Adrenal gland (tissue), 12 donors: ENCODE results near the gene WIF1. TPM values are rescaled to one million over a fixed set of nuclear protein-coding genes. Genes with fewer than 3 reads are reported as not detected.

Source experiments
- DNase-seq, 7 donors: peaks; one replicate each; pipeline ENCODE4 v3.0.0-alpha.2; 2019 to 2020
- H3K27ac ChIP-seq, 5 donors: fragments of 200-600 bp; sonication (generic) in 4 of 5; 1 replicate in 3 of 5; 2 replicates in 2 of 5; pipeline versions ENCODE4 v1.5.1 to v1.8.0; 2016 to 2020; ENCODE audit warnings: mild to moderate bottlenecking in 1 of 5
- H3K27me3 ChIP-seq: fragments of 200-600 bp; 2 replicates; pipeline ENCODE4 v1.8.0; 2021
- H3K36me3 ChIP-seq, 2 donors: fragments of 200-600 bp; replicated peaks in 1 of 2; 1 replicate in 1 of 2; 2 replicates in 1 of 2; pipeline versions ENCODE4 v1.5.1 to v1.8.0; 2018 to 2022
- H3K4me1 ChIP-seq, 2 donors: fragments of 200-600 bp; replicated peaks in 1 of 2; 1 replicate in 1 of 2; 2 replicates in 1 of 2; pipeline versions ENCODE4 v1.5.1 to v1.8.0; 2018 to 2021
- H3K4me3 ChIP-seq, 4 donors: fragments of 200-600 bp; sonication (generic) in 3 of 4; one replicate each; pipeline ENCODE4 v1.5.1; 2016 to 2018
- H3K9me3 ChIP-seq, 3 donors: fragments of 200-600 bp; sonication (generic) in 1 of 3; replicated peaks in 1 of 3; 1 replicate in 2 of 3; 2 replicates in 1 of 3; pipeline versions ENCODE4 v1.5.1 to v1.8.0; 2016 to 2021
- CTCF ChIP-seq, 6 experiments: fragments of 450-650 bp in 4 of 6; fragments of 200-600 bp in 2 of 6; sonication (generic) in 1 of 6; IDR thresholded peaks; 1 replicate in 5 of 6; 2 replicates in 1 of 6; pipeline versions ENCODE4 v1.5.1 to v1.8.0; 2016 to 2021; ENCODE audit warnings: antibody characterized with exemption in 6 of 6, mild to moderate bottlenecking in 2 of 6, moderate library complexity in 1 of 6
- POLR2A ChIP-seq, 2 donors: fragments of 450-650 bp; IDR thresholded peaks; one replicate each; pipeline ENCODE4 v1.6.1; 2017; ENCODE audit warnings: antibody characterized with exemption in 2 of 2, mild to moderate bottlenecking in 2 of 2, moderate library complexity in 1 of 2
- WGBS, 4 donors: extraction: QIAGEN DNeasy Blood & Tissue Kit in 2 of 4; methylation state at CpG; one replicate each; pipeline versions ENCODE4 v1.1.5 to v1.1.7; 2013 to 2017; 5-methylcytosine and 5-hydroxymethylcytosine counted together
- intact Hi-C, 2 donors: fragments of 100-400 bp; cut with DNase I; formaldehyde crosslinking; loops; one replicate each; pipeline versions ENCODE4 v1.14.1 to v1.15.0; 2022 to 2023
- polyA plus RNA-seq, 3 donors: library from polyadenylated mRNA; stranded (reverse); fragments of 200-250 nt in 2 of 3; fragments of 350-450 nt in 1 of 3; fragmentation: Illumina TruSeq in 1 of 3; extraction: RNeasy Lipid Tissue Mini Kit (QIAGEN cat#74804) in 1 of 3; gene quantifications; one replicate each; pipeline ENCODE4 v1.2.3, GENCODE V29; 2013 to 2014
- total RNA-seq, 9 donors: library from RNA; depleted of rRNA in 4 of 9; stranded (reverse); fragments of >200 nt in 4 of 9; fragments of 120-200 nt in 1 of 9; fragmentation: NEBNext Ultra II Directional in 1 of 9; extraction: Animal tissue kit (Norgen Biotek cat#: 25700) in 1 of 9; gene quantifications; one replicate each; pipeline versions ENCODE4 v1.1.0 to v1.2.4, GENCODE V29; 2013 to 2023
- donor health status: healthy with polysubstance abuse.
- donor health status: Bipolar disorder and iron deficiency.
- donor health status: DM: yes; HTN: yes; CAD: no.
- donor health status: DM: no; HTN: no; CAD: no.
- donor health status: DM: no; HTN: no; CAD: no.
- donor health status: DM: yes; HTN: yes; CAD: no.

Gene WIF1
- total and polyA plus RNA-seq, 12 donors: 0.12 to 3.8 (median 0.51) TPM; not detected in 3

- Histone ChIP-seq H3K9me3 (no peaks in the 10 kb centered on the region), H3K4me1 (no peaks in the 10 kb centered on the region), H3K27ac (no peak overlapping the region), H3K27me3 (no peaks in the 10 kb centered on the region), H3K36me3 (no peaks in the 10 kb centered on the region), H3K4me3 (no peak overlapping the region)
- TF ChIP-seq POLR2A (IDR thresholded peaks at IDR 0.05) (no peak), CTCF (IDR thresholded peaks at IDR 0.05) (no peak)
- 68 to 88% (median 80%) methylated on average over 2 of the region's 2 CpGs for WGBS, 4 donors
- DNase-seq: no peak
- intact Hi-C loops: no loop called here
These were observed 26.4 kb downstream of the WIF1 start for GRCh38 chr12:65094722-65095121.

DNA sequence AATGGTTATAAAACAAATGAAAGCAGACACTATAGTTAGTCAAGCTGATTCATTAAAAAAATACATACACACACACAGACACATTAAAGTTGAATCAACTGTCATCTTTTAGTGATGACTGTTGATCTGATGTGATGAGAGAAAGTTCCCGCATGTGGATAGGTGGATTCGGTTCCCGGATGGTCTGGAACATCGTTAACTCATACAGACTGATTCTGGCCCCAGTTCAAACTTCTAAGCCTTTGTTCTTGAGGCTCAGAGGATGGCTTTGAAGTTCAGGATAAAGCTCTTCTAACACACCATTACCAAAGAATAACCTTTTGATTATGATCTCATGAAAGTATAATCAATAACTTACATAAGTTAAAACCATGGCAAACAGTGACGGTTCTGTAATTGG lies 27.5 kb downstream of the WIF1 start:
- Histone ChIP-seq H3K4me3 (no peak overlapping the region), H3K27ac (no peak overlapping the region), H3K36me3 (no peaks in the 10 kb centered on the region), H3K4me1 (no peaks in the 10 kb centered on the region), H3K27me3 (no peaks in the 10 kb centered on the region), H3K9me3 (no peaks in the 10 kb centered on the region)
- intact Hi-C loops: no loop called here
- WGBS, 4 donors: 34 to 47% (median 36%) methylated on average over 5 of the region's 5 CpGs
- no peak for DNase-seq
- TF ChIP-seq CTCF (IDR thresholded peaks at IDR 0.05) (no peak), POLR2A (IDR thresholded peaks at IDR 0.05) (no peak)

DNA sequence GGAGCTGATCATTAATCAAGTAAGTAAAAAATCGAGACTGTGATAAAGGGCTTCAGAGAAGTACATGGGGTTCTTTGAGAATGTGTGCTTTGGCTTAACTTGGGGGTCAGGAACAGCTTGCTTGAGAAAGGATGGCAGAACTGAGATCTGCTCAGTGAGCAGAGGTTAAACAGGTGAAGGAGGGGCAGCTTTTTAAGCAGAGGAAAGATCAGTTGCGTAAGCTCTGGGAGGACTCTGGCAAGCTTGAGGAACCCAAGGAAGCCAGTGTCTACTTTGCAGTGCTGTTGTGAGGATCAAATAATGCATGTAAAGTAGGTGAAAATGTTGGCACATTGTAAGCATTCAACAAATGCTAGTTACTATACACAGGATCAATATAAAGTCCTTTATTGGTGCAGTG lies 30.6 kb downstream of the WIF1 start:
- no peak overlapping the region for H3K27ac ChIP-seq
- intact Hi-C loops: no loop called here

DNA sequence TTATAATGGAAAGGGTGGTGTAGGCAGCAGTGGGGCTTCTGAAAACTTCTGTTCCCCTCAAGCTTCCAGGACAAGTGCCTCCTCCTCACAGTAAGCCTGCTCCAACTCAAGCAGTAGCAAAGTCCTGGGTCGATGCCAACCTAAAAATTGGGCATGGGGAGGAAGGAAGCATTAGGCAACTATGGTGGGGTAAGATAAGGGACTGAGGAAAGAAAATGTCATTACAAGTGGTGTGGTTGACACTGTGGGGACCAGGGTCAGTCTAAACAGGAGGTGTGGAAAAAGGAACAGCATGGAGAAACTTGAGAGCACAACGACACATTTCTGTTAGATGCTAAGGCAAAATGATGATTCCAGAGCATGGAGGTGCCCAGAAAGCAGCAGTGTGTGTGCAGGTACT lies 34.9 kb downstream of the WIF1 start:
- intact Hi-C loops: no loop called here
- Histone ChIP-seq H3K4me1 (no peaks in the 10 kb centered on the region), H3K27ac (no peak overlapping the region), H3K9me3 (no peaks in the 10 kb centered on the region), H3K36me3 (no peaks in the 10 kb centered on the region), H3K4me3 (no peak overlapping the region), H3K27me3 (no peaks in the 10 kb centered on the region)
- DNase-seq: no peak
- 59 to 75% (median 64%) methylated on average over 2 of the region's 2 CpGs for WGBS, 4 donors
- TF ChIP-seq POLR2A (IDR thresholded peaks at IDR 0.05): no peak
- TF ChIP-seq CTCF (IDR thresholded peaks at IDR 0.05): no peak

More for the DNA sequence above, 30.6 kb downstream of the WIF1 start:
- no peak for TF ChIP-seq POLR2A (IDR thresholded peaks at IDR 0.05)
- TF ChIP-seq CTCF (IDR thresholded peaks at IDR 0.05): no peak
- Histone ChIP-seq H3K9me3 (no peaks in the 10 kb centered on the region), H3K4me3 (no peak overlapping the region), H3K27me3 (no peaks in the 10 kb centered on the region), H3K4me1 (no peaks in the 10 kb centered on the region), H3K36me3 (no peaks in the 10 kb centered on the region)
- WGBS, 4 donors: 58 to 69% (median 63%) methylated on average over 2 of the region's 2 CpGs
- DNase-seq: no peak
